Ramos (cell line): ENCODE results near the gene OR10G7.
"Not testable (repeated sequence)": the region's sequence is repeated elsewhere in the genome, so short reads cannot be mapped to it uniquely, and the experiment has no call there.

Source experiments
- in situ Hi-C: fragments of 300-500 bp; cut with MboI; formaldehyde crosslinking; loops from one replicate; pipeline ENCODE4 v1.14.3; 2022; ENCODE audit warnings: low sequenced_read_pairs; ENCODE audit not compliant: unreplicated experiment

The OR10G7 gene

DNA sequence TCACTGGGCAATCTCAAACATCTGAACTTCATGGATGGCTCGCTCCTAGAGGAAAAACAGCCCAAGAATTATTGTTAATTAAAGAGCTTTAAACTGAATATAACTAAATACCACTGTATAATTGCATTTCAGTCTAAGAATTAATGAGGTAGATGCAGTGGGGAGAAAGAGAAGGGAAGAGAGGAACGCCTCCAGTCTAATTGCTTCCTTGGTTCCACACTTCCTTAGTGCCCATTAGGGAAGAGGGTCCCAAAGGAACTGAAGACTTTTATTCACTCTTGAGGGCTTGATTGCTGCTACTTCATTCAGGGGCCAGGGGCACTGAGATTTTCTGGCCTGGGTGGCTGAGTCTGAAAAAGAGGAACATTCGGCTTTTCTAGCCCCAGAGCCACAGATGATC lies 11.8 kb upstream of the OR10G7 start:
- in situ Hi-C loops, result loop anchor here (25.0 kb wide), 1 partner anchor 534 kb away; no protein-coding TSS in a partner anchor

DNA sequence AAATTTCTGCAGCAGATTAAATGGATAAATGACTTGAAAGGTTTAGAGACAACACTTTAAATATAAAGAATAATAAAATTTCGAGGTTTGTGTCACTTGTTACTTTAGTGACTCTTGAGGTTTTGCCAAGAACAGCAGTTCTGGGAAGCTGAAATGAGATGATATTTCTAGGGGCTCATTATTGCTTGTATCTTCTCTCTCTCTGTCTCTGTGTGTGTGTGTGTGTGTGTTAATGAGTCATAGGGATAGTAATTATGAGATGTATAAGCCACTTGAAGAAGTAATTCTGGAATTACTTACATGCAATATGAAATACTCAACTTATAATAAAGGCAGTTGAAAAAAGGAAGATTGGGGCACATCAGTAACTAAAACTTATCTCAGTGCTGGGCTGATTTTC lies 9.6 kb upstream of the OR10G7 start:
- in situ Hi-C loops, result loop anchor here (25.0 kb wide), 1 partner anchor 537 kb away; no protein-coding TSS in a partner anchor

DNA sequence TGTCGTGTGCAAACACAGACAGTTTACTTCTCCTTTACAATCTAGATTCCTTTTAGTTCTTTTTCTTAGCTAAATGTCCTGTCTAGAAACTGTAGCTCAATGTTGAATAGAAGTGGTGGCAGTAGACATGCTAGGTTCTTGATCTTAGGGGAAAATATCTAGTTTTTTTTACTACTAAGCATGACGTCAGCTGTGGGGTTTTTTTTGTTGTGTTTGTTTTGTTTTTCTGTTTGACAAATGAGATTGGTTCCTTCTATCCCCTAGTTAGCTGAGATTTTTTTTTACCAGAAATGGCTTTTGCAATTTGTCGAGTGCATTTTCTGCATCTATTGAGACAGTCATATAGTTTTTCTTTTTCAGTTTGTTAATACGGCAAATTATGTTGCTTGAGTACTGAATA lies 2.3 kb upstream of the OR10G7 start:
- in situ Hi-C loops, result no loop called here

DNA sequence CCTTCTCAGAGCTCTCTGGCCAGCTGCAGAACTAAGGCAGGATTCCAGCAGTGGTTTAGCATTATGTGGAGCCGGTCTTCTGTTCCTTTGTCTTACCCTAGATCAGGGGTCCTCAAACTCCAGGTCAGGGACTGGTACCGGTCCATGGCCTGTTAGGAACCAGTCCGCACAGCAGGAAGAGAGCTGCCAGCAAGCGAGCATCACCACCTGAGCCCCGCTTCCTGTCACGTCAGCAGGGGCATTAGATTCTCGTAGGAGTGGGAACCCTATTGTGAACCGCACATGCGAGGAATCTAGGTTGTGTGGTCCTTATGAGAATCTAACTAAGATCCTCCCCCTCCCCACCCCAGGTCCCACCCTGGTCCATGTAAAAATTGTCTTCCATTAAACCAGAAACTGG lies 1.6 kb downstream of the OR10G7 start:
- in situ Hi-C loops, result no loop called here

DNA sequence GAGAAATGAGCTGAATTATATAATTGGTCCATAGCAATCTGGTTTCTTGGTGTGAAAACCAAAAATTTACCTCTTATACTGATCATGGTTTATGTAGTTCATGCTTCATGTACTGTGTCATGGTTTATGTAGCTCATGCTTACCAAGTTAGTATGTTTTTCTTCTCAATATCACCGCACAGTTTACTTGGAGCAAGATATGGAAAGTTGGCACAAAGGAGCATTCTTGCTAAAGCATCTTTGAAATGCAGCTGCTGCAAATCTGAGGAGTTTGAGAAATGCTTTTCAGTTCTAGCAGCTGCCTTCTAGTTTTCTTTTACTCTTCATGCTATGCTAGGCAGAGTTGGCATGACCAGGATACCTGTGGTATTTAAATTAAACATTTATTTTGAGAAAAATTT lies 4.5 kb downstream of the OR10G7 start:
- in situ Hi-C loops, result no loop called here

DNA sequence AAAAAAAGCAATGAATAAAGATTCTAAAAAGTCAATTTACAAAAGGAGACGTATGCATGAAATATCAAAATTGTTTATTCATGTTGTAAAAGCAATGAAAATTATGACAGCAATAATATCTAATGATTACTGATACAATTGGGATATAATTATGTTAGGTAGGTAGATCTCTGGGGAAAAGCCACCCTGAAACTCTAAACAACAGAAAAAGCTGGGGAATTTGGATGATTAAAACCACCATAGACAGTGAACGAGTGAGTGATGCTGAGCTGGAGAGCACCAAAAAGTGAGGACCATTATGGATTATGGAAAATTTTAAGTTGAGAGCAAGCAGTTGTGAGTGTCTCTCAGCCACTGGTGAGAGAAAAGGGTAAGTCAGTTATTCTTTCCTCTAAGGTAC lies 14.6 kb downstream of the OR10G7 start, which contains the start of gene OR10G8:
TSS of gene OR10G8 (plus strand) at position 301 of the 400 bp plus-strand sequence. CDS start 2,825 bp downstream, outside the sequence.
- in situ Hi-C loops, result no loop called here

DNA sequence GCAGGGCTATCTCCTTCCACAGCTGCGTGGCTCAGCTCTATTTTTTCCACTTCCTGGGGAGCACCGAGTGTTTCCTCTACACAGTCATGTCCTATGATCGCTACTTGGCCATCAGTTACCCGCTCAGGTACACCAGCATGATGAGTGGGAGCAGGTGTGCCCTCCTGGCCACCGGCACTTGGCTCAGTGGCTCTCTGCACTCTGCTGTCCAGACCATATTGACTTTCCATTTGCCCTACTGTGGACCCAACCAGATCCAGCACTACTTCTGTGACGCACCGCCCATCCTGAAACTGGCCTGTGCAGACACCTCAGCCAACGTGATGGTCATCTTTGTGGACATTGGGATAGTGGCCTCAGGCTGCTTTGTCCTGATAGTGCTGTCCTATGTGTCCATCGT lies 25.3 kb downstream of the OR10G7 start:
- in situ Hi-C loops, result not testable (repeated sequence)

DNA sequence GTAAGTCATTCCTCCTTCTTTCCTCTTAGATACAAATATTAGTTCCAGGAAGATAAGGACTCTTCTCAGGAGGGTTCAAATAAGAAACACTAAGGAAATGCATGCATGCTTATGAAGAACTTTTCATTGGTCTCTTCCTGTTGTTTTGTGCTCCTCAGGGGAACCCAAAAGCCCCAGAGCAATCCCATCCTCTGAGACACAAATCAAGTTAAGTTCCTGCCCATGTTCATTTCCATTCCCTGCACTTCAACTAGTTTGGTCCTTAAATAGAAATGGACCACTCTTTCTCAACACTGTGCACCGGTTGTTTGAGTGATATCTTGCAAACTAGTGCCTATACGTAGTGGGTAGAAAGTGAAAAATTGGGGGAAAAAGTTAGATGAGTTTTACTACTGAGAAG lies 28.4 kb downstream of the OR10G7 start, which contains the start of gene OR10G4:
TSS of gene OR10G4 (plus strand) at position 301 of the 400 bp plus-strand sequence. CDS start 2,578 bp downstream, outside the sequence.
- in situ Hi-C loops, result no loop called here

DNA sequence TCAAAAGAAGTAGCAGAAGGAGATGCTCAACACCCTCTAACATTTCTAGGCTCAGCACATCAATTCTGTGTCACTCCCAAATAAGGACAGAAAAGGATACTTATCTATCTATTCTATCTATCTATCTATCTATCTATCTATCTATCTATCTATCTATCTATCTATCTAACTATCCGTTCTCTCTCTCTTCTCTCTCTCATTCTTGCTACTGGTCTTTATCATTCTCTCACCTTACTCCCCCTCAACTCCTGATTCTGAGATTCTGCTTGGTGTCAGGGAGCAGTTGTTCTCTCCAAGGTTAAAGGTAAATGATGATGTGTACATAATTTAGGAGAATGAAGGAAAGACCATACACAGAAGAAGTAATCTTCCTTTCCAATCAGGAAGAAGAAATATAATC lies 46.0 kb downstream of the OR10G7 start, which contains the start of gene OR10G6:
TSS of gene OR10G6 (minus strand) at position 43 of the 400 bp plus-strand sequence. CDS start at position 43, 0 bp downstream.
- in situ Hi-C loops, result no loop called here
